ENCODE results near the gene KCNB1. TPM values are rescaled to one million over a fixed set of nuclear protein-coding genes. Genes with fewer than 3 reads are reported as not detected.

KCNB1 gene
- total RNA-seq, 4 donors from 2014 or later: 3.9 to 11.7 (median 6.7) TPM

- Histone ChIP-seq H3K27me3 (no peaks in the 10 kb centered on the region), H3K36me3 (no peaks in the 10 kb centered on the region), H3K9me3 (no peaks in the 10 kb centered on the region), H3K4me3 (no peak overlapping the region), H3K27ac (peak overlapping the region; percentile 51 to 86 (median 68)), H3K4me1 (peaks cover 0 to 44% (median 11%) of the 10 kb centered on the region in 4 donors)
- DNase-seq (ENCODE audit: low spot score in 2 of 2): peak; percentile 56 to 73
- WGBS, 2 donors: 36 to 50% methylated on average over 7 of the region's 7 CpGs
- TF ChIP-seq EP300 (IDR thresholded peaks at IDR 0.05): no peak
- TF ChIP-seq CTCF (IDR thresholded peaks at IDR 0.05): no peak
- TF ChIP-seq POLR2A (IDR thresholded peaks at IDR 0.05): no peak
Observed at GRCh38 chr20:49400410-49400809, 82.1 kb downstream of the KCNB1 start.

GRCh38 chr20:49399329-49399728 lies 83.1 kb downstream of the KCNB1 start:
- H3K36me3 ChIP-seq: no peaks in the 10 kb centered on the region
- WGBS, 2 donors: 36 to 48% methylated on average over 5 of the region's 5 CpGs
- H3K4me1 ChIP-seq: peaks cover 0 to 54% (median 11%) of the 10 kb centered on the region in 4 donors
- H3K27ac ChIP-seq: peak overlapping the region in 2 of 4 donors; percentile 76 to 86
- H3K4me3 ChIP-seq: no peak overlapping the region
- no peaks in the 10 kb centered on the region for H3K27me3 ChIP-seq
- no peaks in the 10 kb centered on the region for H3K9me3 ChIP-seq
- peak; percentile 46 to 70 for DNase-seq (ENCODE audit: low spot score in 2 of 2)
- TF ChIP-seq CTCF (IDR thresholded peaks at IDR 0.05) (no peak), POLR2A (IDR thresholded peaks at IDR 0.05) (no peak), EP300 (IDR thresholded peaks at IDR 0.05) (peak in 1 of 2 donors; percentile 41)

GRCh38 chr20:49398401-49399144 lies 83.9 kb downstream of the KCNB1 start:
- WGBS, 2 donors: 87 to 91% methylated on average over 4 of the region's 4 CpGs
- DNase-seq (ENCODE audit: low spot score in 2 of 2): no peak
- H3K9me3 ChIP-seq: no peaks in the 10 kb centered on the region
- H3K4me1 ChIP-seq: peaks cover 0 to 58% (median 11%) of the 10 kb centered on the region in 4 donors
- H3K27ac ChIP-seq: peak overlapping the region in 2 of 4 donors; percentile 6 to 76
- no peaks in the 10 kb centered on the region for H3K36me3 ChIP-seq
- no peak for TF ChIP-seq CTCF (IDR thresholded peaks at IDR 0.05)
- no peak for TF ChIP-seq EP300 (IDR thresholded peaks at IDR 0.05)
- TF ChIP-seq POLR2A (IDR thresholded peaks at IDR 0.05): no peak
- H3K4me3 ChIP-seq: no peak overlapping the region
- H3K27me3 ChIP-seq: no peaks in the 10 kb centered on the region

- Histone ChIP-seq H3K27ac (peak overlapping the region in 3 of 4 donors; percentile 12 to 76 (median 17)), H3K4me1 (peaks cover 0 to 58% (median 11%) of the 10 kb centered on the region in 4 donors), H3K27me3 (no peaks in the 10 kb centered on the region), H3K9me3 (no peaks in the 10 kb centered on the region), H3K36me3 (no peaks in the 10 kb centered on the region), H3K4me3 (no peak overlapping the region)
- DNase-seq (ENCODE audit: low spot score in 2 of 2): no peak
- WGBS, 2 donors: 58 to 76% methylated on average over 4 to 5 of the region's 6 CpGs
- TF ChIP-seq CTCF (IDR thresholded peaks at IDR 0.05): no peak
- no peak for TF ChIP-seq POLR2A (IDR thresholded peaks at IDR 0.05)
- TF ChIP-seq EP300 (IDR thresholded peaks at IDR 0.05): no peak
Observed at GRCh38 chr20:49397525-49397924, 84.9 kb downstream of the KCNB1 start.

GRCh38 chr20:49396230-49396629 lies 86.2 kb downstream of the KCNB1 start:
- TF ChIP-seq POLR2A (IDR thresholded peaks at IDR 0.05) (no peak), CTCF (IDR thresholded peaks at IDR 0.05) (peak in 1 of 5 experiments; percentile 15)
- Histone ChIP-seq H3K4me1 (peaks cover 0 to 51% (median 11%) of the 10 kb centered on the region in 4 donors), H3K36me3 (no peaks in the 10 kb centered on the region), H3K9me3 (no peaks in the 10 kb centered on the region), H3K27me3 (no peaks in the 10 kb centered on the region), H3K27ac (peak overlapping the region in 1 of 4 donors; percentile 76), H3K4me3 (no peak overlapping the region)
- no peak for DNase-seq (ENCODE audit: low spot score in 2 of 2)
- 85 to 91% methylated on average over 7 of the region's 7 CpGs for WGBS, 2 donors

Data from tibial nerve (tissue), 4 donors.